A673 (cell line): Measurements from ENCODE around the gene PATE3. TPM values are rescaled to one million over a fixed set of nuclear protein-coding genes. Genes with fewer than 3 reads are reported as not detected.

Source experiments
- BruUV-seq: library from RNA; stranded (reverse); fragments of 400-500 nt; replicated peaks from 2 replicates; lab custom pipeline; 2021; lab: Mats Ljungman, UMichigan
- CTCF ChIA-PET: fragments of 300-600 bp; sonication (Branson Sonifier 250); formaldehyde crosslinking; loops from one replicate; lab custom pipeline; 2022; ENCODE audit warnings: antibody characterized with exemption; lab: Charles Lee
- POLR2A ChIA-PET: fragments of 300-600 bp; sonication (Branson Sonifier 250); formaldehyde crosslinking; loops from one replicate; lab custom pipeline; 2022; ENCODE audit warnings: antibody characterized with exemption; ENCODE audit not compliant: low non-redundant PET; lab: Charles Lee
- DNase-seq: peaks from one replicate; pipeline ENCODE4 v3.0.0-alpha.2; 2015; ENCODE audit warnings: low spot score
- H3K27ac ChIP-seq: fragments of 200-600 bp; sonication (generic); 2 replicates; pipeline ENCODE4 v1.5.1; 2016; ENCODE audit warnings: mixed run types, low read depth, mild to moderate bottlenecking, mixed read lengths, antibody characterized with exemption, low read length; ENCODE audit not compliant: poor library complexity, severe bottlenecking
- H3K27me3 ChIP-seq: fragments of 200-600 bp; sonication (generic); replicated peaks from 2 replicates; pipeline ENCODE4 v1.6.1; 2017; ENCODE audit warnings: mixed run types, low read depth, mild to moderate bottlenecking, mixed read lengths, antibody characterized with exemption, low read length; ENCODE audit not compliant: insufficient read depth, poor library complexity
- H3K36me3 ChIP-seq: fragments of 200-600 bp; sonication (generic); 2 replicates; pipeline ENCODE4 v1.6.1; 2016; ENCODE audit warnings: mixed run types, mild to moderate bottlenecking, mixed read lengths, antibody characterized with exemption, low read length; ENCODE audit not compliant: insufficient read depth, poor library complexity, severe bottlenecking
- H3K4me1 ChIP-seq: fragments of 200-600 bp; sonication (generic); 2 replicates; pipeline ENCODE4 v1.6.1; 2017; ENCODE audit warnings: mixed run types, mild to moderate bottlenecking, mixed read lengths, antibody characterized with exemption, low read length; ENCODE audit not compliant: insufficient read depth, poor library complexity, severe bottlenecking
- H3K4me3 ChIP-seq: fragments of 200-600 bp; sonication (generic); 2 replicates; pipeline ENCODE4 v1.5.1; 2016; ENCODE audit warnings: low read depth, mixed run types, mild to moderate bottlenecking, mixed read lengths, low read length; ENCODE audit not compliant: poor library complexity, severe bottlenecking
- H3K9me3 ChIP-seq: fragments of 200-600 bp; sonication (generic); 2 replicates; pipeline ENCODE4 v1.6.1; 2016; ENCODE audit warnings: mixed run types, low read depth, mild to moderate bottlenecking, mixed read lengths, antibody characterized with exemption, low read length; ENCODE audit not compliant: poor library complexity, severe bottlenecking
- EZH2 ChIP-seq: fragments of 200-600 bp; sonication (generic); IDR thresholded peaks from 2 replicates; pipeline ENCODE4 v1.6.1; 2017; ENCODE audit warnings: borderline replicate concordance, low read depth, mild to moderate bottlenecking, mixed read lengths, antibody characterized with exemption, low read length; ENCODE audit not compliant: poor library complexity, severe bottlenecking
- intact Hi-C: fragments of 100-400 bp; cut with micrococcal nuclease; formaldehyde crosslinking; loops from one replicate; pipeline ENCODE4 v1.10.0; 2022; ENCODE audit not compliant: unreplicated experiment
- total RNA-seq: library from RNA; stranded (reverse); gene quantifications from 2 replicates; pipeline ENCODE4 v1.2.3, GENCODE V29; 2021
- TF ChIP-seq, protein P1 (sequence below): fragments of 300-800, 200-600 bp; sonication (generic); conservative IDR thresholded peaks from 2 replicates; pipeline ENCODE4 v1.5.1; 2017; ENCODE audit warnings: low read depth, mild to moderate bottlenecking, antibody characterized with exemption, low read length, moderate library complexity, mixed read lengths

PATE3 gene
- total RNA-seq, 1 experiment from 2014 or later, result not detected

DNA sequence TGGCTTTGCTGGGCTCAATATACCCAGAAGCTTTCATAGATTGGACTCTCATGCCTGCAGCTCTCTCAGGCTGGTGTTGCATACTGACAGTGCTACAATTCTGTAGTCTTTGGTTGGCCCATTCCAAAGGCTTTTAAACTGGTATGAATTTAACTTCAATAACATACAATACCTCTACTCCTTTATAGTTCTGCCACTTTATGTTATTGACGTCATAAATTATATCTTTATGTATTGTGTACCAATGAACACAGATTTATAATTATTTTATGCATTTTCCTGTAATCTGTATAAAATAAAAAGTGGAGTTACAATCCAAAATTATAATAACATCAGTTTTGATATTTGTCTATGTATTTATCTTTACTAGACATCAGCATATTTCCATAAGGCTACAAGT is 25.5 kb upstream of the PATE3 start:
- CTCF ChIA-PET, result no interaction called here
- BruUV-seq, result no TSS peak
- POLR2A ChIA-PET, result no interaction called here
- Histone ChIP-seq H3K4me1 (no peaks in the 10 kb centered on the region), H3K4me3 (no peak overlapping the region), H3K27ac (no peak overlapping the region), H3K9me3 (no peaks in the 10 kb centered on the region), H3K36me3 (no peaks in the 10 kb centered on the region), H3K27me3 (peaks cover 32% of the 10 kb centered on the region)
- DNase-seq, result no peak
- intact Hi-C loops, result no loop called here
- TF ChIP-seq EZH2, result no peak
- TF ChIP-seq, protein P1, sequence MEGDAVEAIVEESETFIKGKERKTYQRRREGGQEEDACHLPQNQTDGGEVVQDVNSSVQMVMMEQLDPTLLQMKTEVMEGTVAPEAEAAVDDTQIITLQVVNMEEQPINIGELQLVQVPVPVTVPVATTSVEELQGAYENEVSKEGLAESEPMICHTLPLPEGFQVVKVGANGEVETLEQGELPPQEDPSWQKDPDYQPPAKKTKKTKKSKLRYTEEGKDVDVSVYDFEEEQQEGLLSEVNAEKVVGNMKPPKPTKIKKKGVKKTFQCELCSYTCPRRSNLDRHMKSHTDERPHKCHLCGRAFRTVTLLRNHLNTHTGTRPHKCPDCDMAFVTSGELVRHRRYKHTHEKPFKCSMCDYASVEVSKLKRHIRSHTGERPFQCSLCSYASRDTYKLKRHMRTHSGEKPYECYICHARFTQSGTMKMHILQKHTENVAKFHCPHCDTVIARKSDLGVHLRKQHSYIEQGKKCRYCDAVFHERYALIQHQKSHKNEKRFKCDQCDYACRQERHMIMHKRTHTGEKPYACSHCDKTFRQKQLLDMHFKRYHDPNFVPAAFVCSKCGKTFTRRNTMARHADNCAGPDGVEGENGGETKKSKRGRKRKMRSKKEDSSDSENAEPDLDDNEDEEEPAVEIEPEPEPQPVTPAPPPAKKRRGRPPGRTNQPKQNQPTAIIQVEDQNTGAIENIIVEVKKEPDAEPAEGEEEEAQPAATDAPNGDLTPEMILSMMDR, result no peak

DNA sequence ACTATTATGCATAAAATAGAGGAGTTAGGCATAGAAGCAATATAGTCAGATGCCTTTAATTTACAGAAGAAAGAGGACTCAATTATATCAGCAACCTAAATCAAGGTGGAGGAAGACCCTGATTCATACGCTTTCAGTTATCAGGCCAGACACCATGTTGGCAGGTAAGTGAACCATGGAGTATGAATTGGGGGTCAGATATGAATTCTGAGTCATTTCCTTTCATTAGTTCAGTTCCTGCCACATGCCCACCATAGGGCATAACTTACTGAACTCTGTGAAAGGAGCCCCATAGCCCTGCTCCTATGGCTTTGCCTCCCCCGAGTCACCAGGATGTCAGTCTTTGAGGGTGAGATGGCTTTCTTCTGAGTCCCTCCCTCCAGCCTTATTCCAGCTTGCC is 24.4 kb upstream of the PATE3 start:
- BruUV-seq, result no TSS peak
- ChIA-PET CTCF (no interaction called here), POLR2A (interaction anchor here (0.7 kb wide), 1 partner anchor 1469 kb away, joined by 3 read pairs; no protein-coding TSS in a partner anchor)
- Histone ChIP-seq H3K9me3 (no peaks in the 10 kb centered on the region), H3K4me1 (no peaks in the 10 kb centered on the region), H3K4me3 (no peak overlapping the region), H3K36me3 (no peaks in the 10 kb centered on the region), H3K27ac (no peak overlapping the region), H3K27me3 (peaks cover 42% of the 10 kb centered on the region)
- no peak for TF ChIP-seq EZH2
- TF ChIP-seq, protein P1, result no peak
- no peak for DNase-seq
- intact Hi-C loops, result no loop called here

DNA sequence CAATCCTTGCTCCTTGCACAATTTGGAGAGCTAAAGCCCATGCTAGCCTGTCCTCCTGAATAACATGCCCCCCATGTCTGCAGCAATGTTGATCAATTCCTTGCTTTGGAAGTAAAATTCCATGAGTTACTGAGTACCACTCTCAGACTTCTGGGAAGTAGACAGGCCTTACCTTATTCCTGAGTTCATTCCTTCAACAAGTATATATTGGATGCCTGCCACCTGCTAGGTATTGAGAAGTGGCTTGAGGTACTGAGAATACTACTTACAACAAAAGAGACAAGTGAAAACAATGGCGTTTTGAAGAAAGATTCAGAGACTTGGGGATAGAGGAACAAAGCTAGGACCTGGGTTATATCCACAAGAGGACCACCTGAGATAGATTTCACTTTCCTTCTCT is 21.7 kb upstream of the PATE3 start:
- no peak for TF ChIP-seq EZH2
- TF ChIP-seq, protein P1, result no peak
- no peak for DNase-seq
- POLR2A ChIA-PET, result no interaction called here
- Histone ChIP-seq H3K27me3 (peaks cover 67% of the 10 kb centered on the region), H3K9me3 (no peaks in the 10 kb centered on the region), H3K36me3 (no peaks in the 10 kb centered on the region), H3K4me3 (no peak overlapping the region), H3K4me1 (no peaks in the 10 kb centered on the region), H3K27ac (no peak overlapping the region)
- CTCF ChIA-PET, result no interaction called here
- no TSS peak for BruUV-seq
- intact Hi-C loops, result no loop called here
